Nephron (organoid): ENCODE results near the gene TLR2.

Experiments
- H3K27ac Mint-ChIP-seq, 3 experiments: 2 replicates each; pipeline ENCODE4 v1.8.0; 2020; ENCODE audit warnings: mixed read lengths in 3 of 3, mild to moderate bottlenecking in 2 of 3, moderate library complexity in 1 of 3
- H3K27me3 Mint-ChIP-seq: 2 replicates; pipeline ENCODE4 v1.8.0; 2021; ENCODE audit warnings: low read depth, mild to moderate bottlenecking, moderate library complexity, mixed read lengths
- H3K36me3 Mint-ChIP-seq: 2 replicates; pipeline ENCODE4 v1.8.0; 2020; ENCODE audit warnings: low read depth, mixed read lengths
- H3K4me1 Mint-ChIP-seq: 2 replicates; pipeline ENCODE4 v1.8.0; 2020; ENCODE audit warnings: mixed read lengths
- H3K4me3 Mint-ChIP-seq, 3 experiments: 2 replicates each; pipeline ENCODE4 v1.8.0; 2020; ENCODE audit warnings: mild to moderate bottlenecking in 3 of 3, mixed read lengths in 3 of 3, moderate library complexity in 2 of 3
- H3K9me3 Mint-ChIP-seq: 2 replicates; pipeline ENCODE4 v1.8.0; 2020; ENCODE audit warnings: mixed read lengths
- TF ChIP-seq, protein P1 (sequence below), 3 experiments: fragments of 200-600 bp; sonication (generic); IDR thresholded peaks; one replicate each; pipeline ENCODE4 v1.5.0; 2021; ENCODE audit warnings: antibody characterized with exemption in 3 of 3; ENCODE audit not compliant: unreplicated experiment in 3 of 3

TLR2 gene

DNA sequence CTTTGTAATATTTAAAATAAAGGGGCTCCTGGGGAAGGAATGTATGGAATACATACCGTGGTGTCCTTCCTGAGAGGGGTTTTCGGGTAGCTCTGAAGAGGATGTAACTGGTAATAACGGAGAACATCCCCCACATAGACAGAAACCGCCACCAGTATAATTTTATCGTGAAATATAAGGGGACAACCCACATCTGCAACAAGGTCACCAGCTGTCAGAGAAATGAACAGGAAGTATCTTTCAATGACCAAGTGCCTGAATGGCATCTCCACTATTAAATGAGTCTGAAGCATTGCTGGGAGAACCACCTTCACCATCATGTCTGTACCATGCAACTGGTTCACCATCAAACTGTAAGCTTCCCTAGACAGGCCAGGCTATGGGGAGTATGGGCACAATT lies 44.1 kb downstream of the TLR2 start:
- H3K4me1 Mint-ChIP-seq = no peaks in the 10 kb centered on the region
- TF ChIP-seq, protein P1, sequence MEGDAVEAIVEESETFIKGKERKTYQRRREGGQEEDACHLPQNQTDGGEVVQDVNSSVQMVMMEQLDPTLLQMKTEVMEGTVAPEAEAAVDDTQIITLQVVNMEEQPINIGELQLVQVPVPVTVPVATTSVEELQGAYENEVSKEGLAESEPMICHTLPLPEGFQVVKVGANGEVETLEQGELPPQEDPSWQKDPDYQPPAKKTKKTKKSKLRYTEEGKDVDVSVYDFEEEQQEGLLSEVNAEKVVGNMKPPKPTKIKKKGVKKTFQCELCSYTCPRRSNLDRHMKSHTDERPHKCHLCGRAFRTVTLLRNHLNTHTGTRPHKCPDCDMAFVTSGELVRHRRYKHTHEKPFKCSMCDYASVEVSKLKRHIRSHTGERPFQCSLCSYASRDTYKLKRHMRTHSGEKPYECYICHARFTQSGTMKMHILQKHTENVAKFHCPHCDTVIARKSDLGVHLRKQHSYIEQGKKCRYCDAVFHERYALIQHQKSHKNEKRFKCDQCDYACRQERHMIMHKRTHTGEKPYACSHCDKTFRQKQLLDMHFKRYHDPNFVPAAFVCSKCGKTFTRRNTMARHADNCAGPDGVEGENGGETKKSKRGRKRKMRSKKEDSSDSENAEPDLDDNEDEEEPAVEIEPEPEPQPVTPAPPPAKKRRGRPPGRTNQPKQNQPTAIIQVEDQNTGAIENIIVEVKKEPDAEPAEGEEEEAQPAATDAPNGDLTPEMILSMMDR (IDR thresholded peaks at IDR 0.05; ENCODE audit: unreplicated experiment in 3 of 3) = no peak
- H3K36me3 Mint-ChIP-seq = no peaks in the 10 kb centered on the region
- no peaks in the 10 kb centered on the region for H3K9me3 Mint-ChIP-seq
- no peaks in the 10 kb centered on the region for H3K27me3 Mint-ChIP-seq
- H3K4me3 Mint-ChIP-seq = no peak overlapping the region
- no peak overlapping the region for H3K27ac Mint-ChIP-seq

DNA sequence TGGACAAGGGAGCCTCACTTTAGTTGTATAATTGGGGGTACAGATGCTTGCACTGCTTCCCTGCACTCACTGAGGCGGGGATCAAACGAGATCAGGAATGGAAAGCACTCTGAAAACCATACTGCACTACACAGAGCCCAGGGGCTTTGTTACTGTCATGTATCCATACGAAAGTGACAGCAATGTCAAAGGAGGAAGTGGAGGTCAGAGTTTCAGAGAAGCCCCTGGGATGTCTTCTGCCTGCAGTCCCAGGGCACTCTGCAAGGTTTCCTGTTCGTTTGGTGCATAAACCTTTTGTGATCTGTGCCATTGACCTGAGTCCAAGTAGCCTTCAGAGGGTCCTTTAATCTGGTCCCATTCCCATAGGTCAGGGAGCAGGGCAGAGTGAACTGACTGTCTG lies 44.6 kb downstream of the TLR2 start:
- no peaks in the 10 kb centered on the region for H3K36me3 Mint-ChIP-seq
- TF ChIP-seq, protein P1 (IDR thresholded peaks at IDR 0.05; ENCODE audit: unreplicated experiment in 3 of 3) = no peak

DNA sequence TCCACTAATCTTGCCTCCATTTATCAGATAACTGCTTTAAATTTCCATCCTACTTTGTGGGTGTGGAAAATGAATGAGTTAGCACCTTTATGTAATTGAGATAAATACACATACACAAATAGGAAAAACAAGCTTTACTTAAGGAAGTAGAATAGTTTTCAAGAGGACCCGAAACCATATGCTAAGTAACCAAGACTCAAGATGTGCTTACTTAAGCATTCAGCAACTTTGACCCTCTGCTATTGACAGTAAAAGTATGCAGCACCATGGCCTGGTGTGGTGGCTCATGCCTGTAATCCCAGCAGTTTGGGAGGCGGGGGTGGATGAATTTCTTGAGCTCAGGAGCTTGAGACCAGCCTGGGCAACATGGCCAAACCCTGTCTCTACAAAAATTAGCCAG lies 45.8 kb downstream of the TLR2 start:
- H3K36me3 Mint-ChIP-seq = no peaks in the 10 kb centered on the region
- H3K4me1 Mint-ChIP-seq = no peaks in the 10 kb centered on the region
- TF ChIP-seq, protein P1 (IDR thresholded peaks at IDR 0.05; ENCODE audit: unreplicated experiment in 3 of 3) = no peak

More for the DNA sequence above, 44.6 kb downstream of the TLR2 start:
- no peaks in the 10 kb centered on the region for H3K27me3 Mint-ChIP-seq
- H3K9me3 Mint-ChIP-seq = no peaks in the 10 kb centered on the region
- H3K4me1 Mint-ChIP-seq = no peaks in the 10 kb centered on the region
- no peak overlapping the region for H3K4me3 Mint-ChIP-seq
- no peak overlapping the region for H3K27ac Mint-ChIP-seq

DNA sequence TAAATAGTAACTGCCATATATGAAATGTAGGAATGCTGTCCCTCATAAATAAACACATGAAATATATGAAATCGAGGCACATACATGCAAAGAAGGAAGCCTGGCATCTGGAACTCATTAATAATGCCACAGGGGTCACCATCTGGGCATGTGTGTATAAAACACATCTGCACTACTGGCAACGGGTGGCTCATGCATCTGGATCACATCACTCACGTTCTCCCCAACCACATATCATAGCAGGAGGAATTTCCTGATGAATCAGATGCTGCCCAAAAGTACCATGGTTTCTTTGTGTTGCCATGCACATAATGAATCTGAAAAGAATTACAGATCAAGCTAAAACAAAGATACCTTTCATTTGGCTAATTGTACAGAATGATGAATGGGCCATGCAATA lies 47.2 kb downstream of the TLR2 start:
- H3K27ac Mint-ChIP-seq = peak overlapping the region in 1 of 3 experiments; percentile 43
- peaks cover under 1% of the 10 kb centered on the region for H3K9me3 Mint-ChIP-seq
- peaks cover 5% of the 10 kb centered on the region for H3K36me3 Mint-ChIP-seq
- no peaks in the 10 kb centered on the region for H3K4me1 Mint-ChIP-seq
- H3K27me3 Mint-ChIP-seq = no peaks in the 10 kb centered on the region
- no peak overlapping the region for H3K4me3 Mint-ChIP-seq
- TF ChIP-seq, protein P1 (IDR thresholded peaks at IDR 0.05; ENCODE audit: unreplicated experiment in 3 of 3) = no peak

More for the DNA sequence above, 45.8 kb downstream of the TLR2 start:
- Mint-ChIP-seq H3K4me3 (no peak overlapping the region), H3K27me3 (no peaks in the 10 kb centered on the region), H3K9me3 (no peaks in the 10 kb centered on the region), H3K27ac (no peak overlapping the region)

DNA sequence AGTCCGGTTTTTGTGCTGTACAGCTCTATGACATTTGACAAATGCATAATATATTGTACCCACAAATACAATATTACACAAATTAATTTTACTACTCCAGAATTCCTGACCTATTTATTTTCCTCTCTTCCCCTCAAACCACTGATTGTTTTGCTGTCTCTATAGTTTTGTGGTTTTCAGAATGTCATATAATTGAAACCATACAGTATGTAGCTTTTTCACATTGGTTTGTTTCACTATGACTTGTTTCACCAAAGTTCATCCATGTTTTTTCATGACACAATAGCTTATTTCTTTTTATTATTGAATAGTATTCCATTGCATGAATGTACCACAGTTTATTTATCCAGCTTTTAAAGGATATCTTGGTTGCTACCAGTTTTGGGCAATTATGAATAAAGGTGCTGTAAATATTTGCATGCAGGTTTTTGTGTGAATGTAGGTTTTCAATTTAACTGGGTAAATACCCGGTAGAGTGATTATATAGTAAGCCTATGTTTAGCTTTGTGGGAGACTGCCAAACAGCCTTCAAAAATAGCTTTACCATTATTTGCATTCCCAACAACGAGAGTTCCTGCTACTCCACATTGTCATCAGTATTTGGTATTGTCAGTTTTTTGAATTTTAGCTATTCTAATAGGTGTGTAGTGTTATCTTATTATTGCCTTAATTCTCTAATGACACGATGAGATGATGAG lies 49.8 kb downstream of the TLR2 start:
- peaks cover 7% of the 10 kb centered on the region for H3K9me3 Mint-ChIP-seq
- no peaks in the 10 kb centered on the region for H3K27me3 Mint-ChIP-seq
- peaks cover 22% of the 10 kb centered on the region for H3K36me3 Mint-ChIP-seq
- TF ChIP-seq, protein P1 (IDR thresholded peaks at IDR 0.05; ENCODE audit: unreplicated experiment in 3 of 3) = no peak
- no peaks in the 10 kb centered on the region for H3K4me1 Mint-ChIP-seq
- no peak overlapping the region for H3K27ac Mint-ChIP-seq
- H3K4me3 Mint-ChIP-seq = no peak overlapping the region

DNA sequence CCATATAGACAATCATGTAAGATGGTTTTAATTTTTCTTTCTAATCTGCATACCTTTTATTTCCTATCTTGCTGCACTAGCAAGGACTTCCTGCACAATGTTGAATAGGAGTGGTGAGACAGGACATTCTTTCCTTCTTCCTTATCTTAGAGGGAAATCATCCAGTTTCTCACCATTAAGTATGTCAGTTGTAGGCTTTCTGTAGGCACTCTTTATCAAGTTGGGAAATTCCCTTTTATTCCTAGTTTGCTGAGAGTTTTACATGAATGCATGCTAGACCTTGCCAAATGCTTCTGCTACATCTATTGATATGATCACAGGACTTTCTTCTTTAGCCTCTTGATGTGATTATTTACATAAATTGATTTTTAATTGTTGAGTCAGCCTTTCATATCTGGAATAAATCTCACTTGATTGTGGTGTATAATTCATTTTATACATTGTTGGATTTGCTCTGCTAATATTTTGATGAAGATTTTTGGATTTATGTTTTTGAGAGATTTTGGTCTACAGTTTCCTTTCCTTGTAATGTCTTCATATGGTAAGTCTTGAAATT lies 51.9 kb downstream of the TLR2 start:
- peaks cover 36% of the 10 kb centered on the region for H3K36me3 Mint-ChIP-seq
- TF ChIP-seq, protein P1 (IDR thresholded peaks at IDR 0.05; ENCODE audit: unreplicated experiment in 3 of 3) = no peak
- H3K27ac Mint-ChIP-seq = no peak overlapping the region
- H3K27me3 Mint-ChIP-seq = no peaks in the 10 kb centered on the region
- H3K9me3 Mint-ChIP-seq = peaks cover 14% of the 10 kb centered on the region
- H3K4me3 Mint-ChIP-seq = no peak overlapping the region
- no peaks in the 10 kb centered on the region for H3K4me1 Mint-ChIP-seq
